SH-SY5Y (cell line): ENCODE measurements around the gene RNF214.

Experiments used
- GATA2 ChIP-seq: IDR thresholded peaks from 2 replicates; pipeline ENCODE4 v1.6.1; 2011; ENCODE audit warnings: mild to moderate bottlenecking, low read depth, low read length
- GATA3 ChIP-seq: IDR thresholded peaks from 2 replicates; pipeline ENCODE4 v1.6.1; 2011; ENCODE audit warnings: low read depth, mild to moderate bottlenecking, low read length, moderate library complexity

DNA sequence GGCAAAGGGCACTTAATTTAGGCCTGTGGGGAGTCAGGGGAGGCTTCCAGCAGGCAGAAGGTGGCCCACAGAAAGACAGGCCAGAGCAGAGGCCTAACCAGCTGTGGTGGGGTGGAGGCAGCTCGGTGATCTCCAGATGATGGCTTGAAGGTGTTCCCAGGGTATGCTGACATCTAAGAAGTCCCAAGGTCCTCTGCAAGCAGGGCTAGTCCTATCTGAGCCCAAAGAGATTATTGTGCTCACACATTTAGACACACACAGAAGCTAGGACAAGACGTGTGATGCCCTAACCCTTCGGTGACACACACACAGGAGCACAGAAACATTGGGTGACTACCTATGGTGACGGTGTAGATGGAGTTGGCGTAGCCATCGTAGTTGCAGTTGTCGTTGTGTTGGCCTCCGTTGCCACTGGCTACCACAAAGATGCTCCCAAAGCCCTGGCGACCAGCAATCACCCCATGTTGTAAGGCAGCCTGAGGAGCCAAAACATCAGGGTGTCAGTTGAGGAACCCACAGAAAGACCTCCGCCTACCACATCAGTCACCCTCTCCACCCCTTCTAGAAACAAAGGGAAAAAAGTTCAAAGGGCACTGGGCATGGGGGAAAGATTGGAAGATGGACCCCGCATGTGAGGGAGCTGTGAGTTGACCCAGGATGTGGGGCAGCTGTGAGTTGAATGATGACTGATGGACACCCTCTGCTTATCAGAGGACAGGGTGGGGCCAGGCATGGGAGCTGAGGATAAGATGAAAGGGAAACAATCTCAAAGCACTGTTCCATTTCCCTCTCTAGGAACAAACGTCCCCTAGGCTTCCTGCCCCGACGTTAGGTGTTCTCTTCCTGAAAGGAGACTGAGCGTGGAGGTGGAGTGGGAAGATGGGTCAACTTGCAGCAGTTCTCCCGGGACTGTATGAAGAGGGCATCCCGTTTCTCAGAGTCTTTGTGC lies 8.5 kb upstream of the RNF214 start:
- TF ChIP-seq GATA2 (no peak), GATA3 (no peak)
